GM12801 (cell line): ENCODE results near the gene COL2A1.

Source experiments
- TF ChIP-seq, protein P1 (sequence below): IDR thresholded peaks from one replicate; pipeline ENCODE4 v1.5.1; 2011; ENCODE audit warnings: control low read depth; ENCODE audit not compliant: insufficient read length; ENCODE audit errors: extremely low read depth

Gene COL2A1

DNA sequence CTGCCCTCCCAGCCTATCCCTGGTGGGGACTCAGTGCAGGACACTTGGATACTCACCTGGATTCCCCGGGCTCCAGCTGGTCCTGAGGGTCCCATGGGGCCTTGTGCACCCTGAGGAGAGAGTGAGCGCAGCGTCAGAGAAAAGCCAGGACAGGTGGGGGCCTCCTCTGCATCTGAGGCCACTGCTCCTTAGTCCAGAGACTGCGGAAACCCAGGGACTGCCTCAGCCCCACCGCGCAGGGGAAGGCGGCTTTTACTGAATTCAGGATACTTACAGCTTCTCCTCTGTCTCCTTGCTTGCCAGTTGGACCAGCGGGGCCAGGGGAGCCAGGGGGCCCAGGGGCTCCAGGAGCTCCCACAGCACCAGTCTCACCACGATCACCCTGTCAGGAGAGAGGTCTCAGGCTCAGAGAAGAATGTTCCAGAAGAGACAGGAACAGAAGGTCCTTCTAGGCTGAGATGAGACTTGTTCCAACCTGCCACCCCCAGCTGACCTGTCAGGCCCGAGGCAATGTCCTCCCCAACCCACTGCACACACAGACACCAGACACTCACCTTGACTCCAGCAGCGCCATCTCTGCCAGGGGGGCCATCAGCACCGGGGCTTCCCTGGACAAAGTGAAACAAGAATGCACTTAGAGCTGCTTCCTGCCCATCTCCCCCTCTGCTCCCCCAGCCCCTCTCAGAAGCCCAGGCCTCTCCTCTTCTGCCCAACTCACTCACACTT is 27.1 kb downstream of the COL2A1 start:
- TF ChIP-seq, protein P1, sequence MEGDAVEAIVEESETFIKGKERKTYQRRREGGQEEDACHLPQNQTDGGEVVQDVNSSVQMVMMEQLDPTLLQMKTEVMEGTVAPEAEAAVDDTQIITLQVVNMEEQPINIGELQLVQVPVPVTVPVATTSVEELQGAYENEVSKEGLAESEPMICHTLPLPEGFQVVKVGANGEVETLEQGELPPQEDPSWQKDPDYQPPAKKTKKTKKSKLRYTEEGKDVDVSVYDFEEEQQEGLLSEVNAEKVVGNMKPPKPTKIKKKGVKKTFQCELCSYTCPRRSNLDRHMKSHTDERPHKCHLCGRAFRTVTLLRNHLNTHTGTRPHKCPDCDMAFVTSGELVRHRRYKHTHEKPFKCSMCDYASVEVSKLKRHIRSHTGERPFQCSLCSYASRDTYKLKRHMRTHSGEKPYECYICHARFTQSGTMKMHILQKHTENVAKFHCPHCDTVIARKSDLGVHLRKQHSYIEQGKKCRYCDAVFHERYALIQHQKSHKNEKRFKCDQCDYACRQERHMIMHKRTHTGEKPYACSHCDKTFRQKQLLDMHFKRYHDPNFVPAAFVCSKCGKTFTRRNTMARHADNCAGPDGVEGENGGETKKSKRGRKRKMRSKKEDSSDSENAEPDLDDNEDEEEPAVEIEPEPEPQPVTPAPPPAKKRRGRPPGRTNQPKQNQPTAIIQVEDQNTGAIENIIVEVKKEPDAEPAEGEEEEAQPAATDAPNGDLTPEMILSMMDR, result no peak

DNA sequence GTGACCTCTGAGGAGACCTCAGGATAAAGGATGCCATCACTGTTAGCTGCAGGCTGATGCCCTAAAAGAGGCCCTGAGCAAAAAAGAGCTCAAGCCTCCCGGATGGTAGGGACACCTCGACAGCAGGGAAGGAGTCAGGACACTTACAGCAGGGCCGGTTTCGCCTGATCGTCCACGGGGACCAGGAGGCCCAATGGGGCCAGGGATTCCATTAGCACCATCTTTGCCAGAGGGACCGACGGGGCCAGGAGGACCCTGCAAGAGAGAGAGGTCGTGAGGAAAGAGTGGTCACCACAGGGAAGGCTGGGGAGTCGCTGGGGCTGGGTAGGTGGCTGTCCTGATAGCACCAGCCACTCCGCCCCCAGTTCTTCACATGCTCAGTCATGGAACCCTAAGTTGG is 28.5 kb downstream of the COL2A1 start:
- TF ChIP-seq, protein P1, result no peak

DNA sequence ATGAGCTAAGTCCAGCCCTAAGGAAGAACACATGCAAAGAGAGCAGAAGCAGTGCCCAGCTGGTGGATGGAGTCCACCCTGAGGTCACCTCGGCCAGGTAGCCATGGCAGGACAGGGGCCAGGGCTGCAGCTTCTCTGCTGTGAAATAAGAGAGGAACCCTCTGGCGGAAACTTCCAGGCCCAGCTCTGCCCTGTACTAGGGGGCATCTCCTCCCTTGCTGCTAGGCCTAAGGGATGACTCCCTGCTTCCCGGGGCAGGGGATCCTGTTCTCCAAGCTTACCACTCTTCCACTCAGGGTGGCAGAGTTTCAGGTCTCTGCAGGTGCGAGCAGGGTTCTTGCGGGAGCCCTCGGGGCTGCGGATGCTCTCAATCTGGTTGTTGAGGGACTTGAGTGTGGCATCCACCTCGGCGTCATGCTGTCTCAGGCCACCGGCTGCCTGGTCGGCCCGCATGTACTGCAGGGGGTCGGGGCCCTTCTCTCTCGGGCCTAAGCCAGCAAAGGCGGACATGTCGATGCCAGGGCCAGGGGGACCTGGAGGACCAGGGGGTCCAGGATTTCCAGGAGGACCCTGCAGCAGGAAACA is 29.1 kb downstream of the COL2A1 start:
- TF ChIP-seq, protein P1, result no peak

DNA sequence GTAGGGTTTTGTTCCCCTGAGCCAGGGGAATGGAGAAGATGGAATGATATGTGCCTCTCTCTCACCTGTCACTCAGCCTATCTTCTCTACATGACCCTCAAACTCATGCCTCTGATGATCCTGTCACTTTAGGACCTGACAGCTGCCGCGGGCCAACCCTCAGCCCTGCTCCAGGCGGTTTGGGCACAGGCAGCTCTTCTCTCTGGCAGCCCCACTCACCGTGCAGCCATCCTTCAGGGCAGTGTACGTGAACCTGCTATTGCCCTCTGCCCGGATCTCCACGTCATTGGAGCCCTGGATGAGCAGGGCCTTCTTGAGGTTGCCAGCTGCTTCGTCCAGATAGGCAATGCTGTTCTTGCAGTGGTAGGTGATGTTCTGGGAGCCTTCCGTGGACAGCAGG is 30.4 kb downstream of the COL2A1 start:
- TF ChIP-seq, protein P1, result no peak

DNA sequence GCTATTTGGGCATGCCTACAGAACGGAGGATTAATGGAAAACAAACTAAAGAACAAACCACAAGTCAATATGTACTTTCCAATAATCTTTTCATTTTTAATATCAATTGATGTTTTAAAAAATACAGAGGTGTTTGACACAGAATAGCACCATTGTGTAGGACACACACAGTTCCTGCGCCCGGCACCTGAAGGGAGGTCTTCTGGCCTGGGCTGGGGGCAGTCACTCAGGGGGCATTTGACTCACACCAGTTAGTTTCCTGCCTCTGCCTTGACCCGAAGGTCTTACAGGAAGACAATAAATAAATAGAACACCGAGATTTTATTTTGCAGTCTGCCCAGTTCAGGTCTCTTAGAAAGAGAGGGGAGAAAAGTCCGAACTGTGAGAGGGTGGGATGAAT is 31.4 kb downstream of the COL2A1 start:
- TF ChIP-seq, protein P1, result no peak

DNA sequence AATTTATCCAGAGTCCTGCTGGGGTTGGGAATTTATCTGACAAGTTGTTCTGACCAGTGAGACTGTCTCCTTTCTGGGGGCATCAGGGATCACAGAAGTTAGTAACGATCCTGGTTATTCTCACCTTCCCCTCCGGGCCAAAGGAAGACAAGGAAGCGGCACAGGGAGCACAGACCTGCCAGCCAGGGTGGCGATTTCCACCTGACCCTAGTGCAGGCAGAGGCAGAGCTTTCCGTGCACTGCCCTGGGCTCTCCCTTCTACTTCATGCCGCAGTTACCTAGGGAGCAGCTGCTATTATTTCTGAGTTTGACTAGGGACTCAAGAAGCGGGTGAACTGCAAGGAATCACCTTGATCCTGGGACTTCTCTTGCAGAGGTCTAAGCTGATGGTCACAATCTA is 33.4 kb downstream of the COL2A1 start:
- TF ChIP-seq, protein P1, result no peak

DNA sequence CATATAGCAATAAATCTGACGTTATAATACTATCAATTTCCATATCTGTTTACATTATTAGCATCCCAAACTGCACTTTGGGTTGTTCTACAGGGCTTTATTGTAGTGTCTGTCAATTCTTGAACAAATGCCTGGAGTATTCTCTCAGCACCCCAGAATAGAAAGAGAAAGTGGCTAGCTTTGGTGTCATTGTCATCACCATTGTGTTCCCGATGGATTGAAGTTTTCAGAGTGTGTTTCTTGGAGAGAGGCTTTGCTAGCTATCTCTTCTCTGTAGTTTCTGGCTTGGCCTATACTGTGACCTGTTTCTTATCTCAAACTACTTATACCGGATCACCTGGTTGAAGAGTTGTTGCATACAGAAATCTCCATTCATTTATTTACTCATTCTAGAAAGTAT is 34.4 kb downstream of the COL2A1 start:
- TF ChIP-seq, protein P1, result no peak
